ENCODE measurements around the gene CHTF18. TPM values are rescaled to one million over a fixed set of nuclear protein-coding genes. Genes with fewer than 3 reads are reported as not detected.

CHTF18 gene
- total and polyA plus RNA-seq, 2 experiments from 2014 or later = 61.3 to 129 TPM

GRCh38 chr16:782766-783403, 5.5 kb upstream of the CHTF18 start (continued):
- TF ChIP-seq ZNF462 (CRISPR knock-in tag; IDR thresholded peaks at IDR 0.05) (no peak), STAT1 (IDR thresholded peaks at IDR 0.05; ENCODE audit: unreplicated experiment) (no peak), EZH2phosphoT487 (IDR thresholded peaks at IDR 0.05; ENCODE audit: unreplicated experiment) (no peak), ZNF114 (CRISPR knock-in tag; IDR thresholded peaks at IDR 0.05) (no peak), EZH2 (IDR thresholded peaks at IDR 0.05; ENCODE audit: low read depth, unreplicated experiment) (no peak), POLR2AphosphoS5 (IDR thresholded peaks at IDR 0.05; ENCODE audit: low read depth) (no peak)
- TF ChIP-seq, protein P1, sequence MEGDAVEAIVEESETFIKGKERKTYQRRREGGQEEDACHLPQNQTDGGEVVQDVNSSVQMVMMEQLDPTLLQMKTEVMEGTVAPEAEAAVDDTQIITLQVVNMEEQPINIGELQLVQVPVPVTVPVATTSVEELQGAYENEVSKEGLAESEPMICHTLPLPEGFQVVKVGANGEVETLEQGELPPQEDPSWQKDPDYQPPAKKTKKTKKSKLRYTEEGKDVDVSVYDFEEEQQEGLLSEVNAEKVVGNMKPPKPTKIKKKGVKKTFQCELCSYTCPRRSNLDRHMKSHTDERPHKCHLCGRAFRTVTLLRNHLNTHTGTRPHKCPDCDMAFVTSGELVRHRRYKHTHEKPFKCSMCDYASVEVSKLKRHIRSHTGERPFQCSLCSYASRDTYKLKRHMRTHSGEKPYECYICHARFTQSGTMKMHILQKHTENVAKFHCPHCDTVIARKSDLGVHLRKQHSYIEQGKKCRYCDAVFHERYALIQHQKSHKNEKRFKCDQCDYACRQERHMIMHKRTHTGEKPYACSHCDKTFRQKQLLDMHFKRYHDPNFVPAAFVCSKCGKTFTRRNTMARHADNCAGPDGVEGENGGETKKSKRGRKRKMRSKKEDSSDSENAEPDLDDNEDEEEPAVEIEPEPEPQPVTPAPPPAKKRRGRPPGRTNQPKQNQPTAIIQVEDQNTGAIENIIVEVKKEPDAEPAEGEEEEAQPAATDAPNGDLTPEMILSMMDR (conservative IDR thresholded peaks at IDR 0.05; ENCODE audit: low read depth in 2 of 2) = no peak
